NB4 (cell line): ENCODE measurements around the gene IL1RL2.

Experiments used
- CTCF ChIP-seq: IDR thresholded peaks from one replicate; pipeline ENCODE4 v1.5.1; 2012; ENCODE audit warnings: low read depth, low read length
- MYC ChIP-seq: IDR thresholded peaks from 2 replicates; pipeline ENCODE4 v1.6.1; 2011; ENCODE audit warnings: low read depth, low read length
- POLR2A ChIP-seq: IDR thresholded peaks from 2 replicates; pipeline ENCODE4 v1.6.1; 2011; ENCODE audit warnings: mild to moderate bottlenecking; ENCODE audit not compliant: insufficient read length; ENCODE audit errors: extremely low read depth

DNA sequence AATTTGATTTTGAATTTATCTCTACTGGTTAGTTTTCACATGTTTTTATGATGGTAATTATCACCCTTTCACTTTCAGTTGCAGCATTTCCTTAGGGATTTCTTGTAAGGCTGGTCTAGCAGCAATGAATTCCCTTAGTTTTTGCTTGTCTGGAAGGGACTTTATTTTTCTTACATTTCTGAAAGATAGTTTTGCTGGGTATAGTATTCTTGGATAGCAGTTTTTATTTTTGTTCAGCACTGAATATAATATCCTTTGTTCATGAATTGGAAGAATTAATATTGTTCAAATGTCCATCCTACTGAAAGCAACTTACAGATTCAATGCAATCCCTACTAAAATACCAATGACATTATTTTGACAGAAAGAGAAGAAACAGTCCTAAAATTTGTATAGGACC is 30.2 kb downstream of the IL1RL2 start:
- TF ChIP-seq CTCF (no peak), POLR2A (no peak), MYC (no peak)
